ENCODE measurements around the gene UBR1.
A peak's percentile ranks its signal among the peaks of the same experiment; 100 is the strongest.

Gene UBR1

DNA sequence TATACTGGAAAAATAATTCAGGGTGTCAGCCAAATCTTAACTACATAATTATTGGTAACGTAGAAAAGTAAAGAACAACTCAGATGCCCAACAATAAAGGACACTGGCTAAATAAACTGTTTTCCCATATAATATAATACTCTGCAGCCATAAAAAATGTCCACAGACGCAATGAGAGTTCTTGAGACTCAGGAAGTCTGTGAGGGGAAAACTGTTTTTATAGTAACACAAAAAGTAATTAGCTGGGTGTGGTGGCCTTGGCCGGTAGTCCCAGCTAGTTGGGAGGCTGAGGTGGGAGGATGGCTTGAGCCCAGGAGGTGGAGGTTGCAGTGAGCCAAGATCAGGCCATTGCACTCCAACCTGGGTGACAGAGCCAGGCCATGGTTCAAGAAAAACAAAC lies 5.5 kb upstream of the UBR1 start:
- ChIA-PET POLR2A (interaction anchor here (0.7 kb wide), 1 partner anchor 504 kb away, joined by 4 read pairs; no protein-coding TSS in a partner anchor), CTCF (interaction anchor here (0.9 kb wide), 1 partner anchor 10 kb away, joined by 4 read pairs; no protein-coding TSS in a partner anchor)
- TF ChIP-seq, protein P1, sequence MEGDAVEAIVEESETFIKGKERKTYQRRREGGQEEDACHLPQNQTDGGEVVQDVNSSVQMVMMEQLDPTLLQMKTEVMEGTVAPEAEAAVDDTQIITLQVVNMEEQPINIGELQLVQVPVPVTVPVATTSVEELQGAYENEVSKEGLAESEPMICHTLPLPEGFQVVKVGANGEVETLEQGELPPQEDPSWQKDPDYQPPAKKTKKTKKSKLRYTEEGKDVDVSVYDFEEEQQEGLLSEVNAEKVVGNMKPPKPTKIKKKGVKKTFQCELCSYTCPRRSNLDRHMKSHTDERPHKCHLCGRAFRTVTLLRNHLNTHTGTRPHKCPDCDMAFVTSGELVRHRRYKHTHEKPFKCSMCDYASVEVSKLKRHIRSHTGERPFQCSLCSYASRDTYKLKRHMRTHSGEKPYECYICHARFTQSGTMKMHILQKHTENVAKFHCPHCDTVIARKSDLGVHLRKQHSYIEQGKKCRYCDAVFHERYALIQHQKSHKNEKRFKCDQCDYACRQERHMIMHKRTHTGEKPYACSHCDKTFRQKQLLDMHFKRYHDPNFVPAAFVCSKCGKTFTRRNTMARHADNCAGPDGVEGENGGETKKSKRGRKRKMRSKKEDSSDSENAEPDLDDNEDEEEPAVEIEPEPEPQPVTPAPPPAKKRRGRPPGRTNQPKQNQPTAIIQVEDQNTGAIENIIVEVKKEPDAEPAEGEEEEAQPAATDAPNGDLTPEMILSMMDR (IDR thresholded peaks at IDR 0.05; ENCODE audit: control extremely low read depth, extremely low read depth, low read depth, missing control alignments), result no peak
- DNase-seq (ENCODE audit: extremely low spot score), result no peak

DNA sequence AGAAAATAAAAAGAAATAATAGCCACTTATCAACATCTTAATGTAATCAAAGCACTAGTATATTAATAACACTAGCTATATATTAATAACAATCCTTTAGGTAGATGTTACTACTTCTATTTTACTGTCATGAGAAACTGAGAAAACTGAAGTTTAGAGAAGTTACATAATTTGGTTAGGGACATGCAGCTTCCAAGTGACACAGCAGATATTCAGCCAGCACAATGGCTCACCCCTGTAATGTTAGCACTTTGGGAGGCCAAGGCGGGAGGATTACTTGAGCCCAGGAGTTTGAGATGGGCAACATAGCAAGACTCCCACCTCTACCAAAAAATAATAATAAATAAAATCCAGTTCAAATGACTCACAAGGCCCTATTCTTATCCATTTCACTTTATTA lies 1.9 kb upstream of the UBR1 start:
- CTCF ChIA-PET, result interaction anchor here (1.6 to 2.0 kb wide), 2 partner anchors 24 to 33 kb away, joined by 3 to 4 read pairs; no protein-coding TSS in a partner anchor
- no peak for DNase-seq (ENCODE audit: extremely low spot score)
- TF ChIP-seq, protein P1 (IDR thresholded peaks at IDR 0.05; ENCODE audit: control extremely low read depth, extremely low read depth, low read depth, missing control alignments), result no peak
- POLR2A ChIA-PET, result no interaction called here

DNA sequence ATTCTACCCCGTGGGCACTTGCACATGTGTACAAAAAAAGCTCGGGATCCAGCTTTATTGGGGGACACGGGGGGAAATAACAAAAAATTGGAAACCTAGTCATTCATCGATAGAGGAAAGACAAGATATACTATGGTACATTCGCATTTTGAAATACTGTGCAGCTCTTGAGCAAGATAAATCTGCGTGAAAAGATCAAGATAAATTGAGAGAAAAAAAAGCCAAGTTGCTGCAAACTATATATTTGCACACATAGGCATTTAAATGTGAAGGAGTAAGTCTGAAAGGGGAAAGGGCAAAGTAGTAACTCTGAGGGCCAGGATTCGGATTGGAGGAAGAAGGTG lies 620 bp upstream of the UBR1 start:
- no peak for DNase-seq (ENCODE audit: extremely low spot score)
- ChIA-PET POLR2A (interaction anchor here (0.5 to 1.4 kb wide), 2 partner anchors 14 to 16 kb away, joined by 3 to 5 read pairs; no protein-coding TSS in a partner anchor), CTCF (interaction anchor here (0.7 to 2.0 kb wide), 7 partner anchors 9 to 402 kb away, joined by 3 to 5 read pairs (median 3); no protein-coding TSS in a partner anchor)
- TF ChIP-seq, protein P1 (IDR thresholded peaks at IDR 0.05; ENCODE audit: control extremely low read depth, extremely low read depth, low read depth, missing control alignments), result no peak

DNA sequence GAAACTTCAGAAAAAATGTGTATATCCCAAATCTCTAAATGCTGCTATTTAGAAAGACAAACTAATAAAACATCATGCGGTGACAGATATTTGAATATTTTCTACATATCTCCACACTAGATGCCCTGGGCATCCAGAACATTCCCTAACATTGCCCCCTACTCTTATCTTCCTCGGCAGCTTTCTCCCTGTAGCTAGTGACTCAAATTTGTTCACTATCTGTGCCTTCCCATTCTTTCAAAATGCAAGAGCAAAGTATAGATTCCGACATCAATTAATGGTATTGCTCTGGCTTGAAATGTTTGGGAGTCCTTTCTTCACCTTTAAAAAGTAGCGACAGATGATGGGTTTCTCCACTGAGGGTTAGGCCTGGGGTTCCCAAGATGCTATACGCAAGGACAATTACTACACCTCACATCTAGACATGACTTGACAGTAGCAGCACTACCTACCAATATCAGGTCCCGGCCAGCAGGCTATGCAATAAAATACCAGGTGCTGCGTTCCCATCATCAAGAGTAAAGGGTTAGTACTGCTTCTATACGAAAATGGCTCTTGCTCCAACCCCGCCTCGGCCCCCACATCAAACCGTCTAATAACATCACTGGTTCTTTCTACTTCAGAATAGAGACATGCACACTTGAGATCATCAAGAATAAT lies 631 bp downstream of the UBR1 start:
- DNase-seq (ENCODE audit: extremely low spot score), result peak; percentile 19
- TF ChIP-seq, protein P1 (IDR thresholded peaks at IDR 0.05; ENCODE audit: control extremely low read depth, extremely low read depth, low read depth, missing control alignments), result no peak
- ChIA-PET POLR2A (no interaction called here), CTCF (interaction anchor here (1.1 to 4.5 kb wide), 3 partner anchors 13 to 180 kb away, joined by 3 to 18 read pairs (median 3); no protein-coding TSS in a partner anchor)

DNA sequence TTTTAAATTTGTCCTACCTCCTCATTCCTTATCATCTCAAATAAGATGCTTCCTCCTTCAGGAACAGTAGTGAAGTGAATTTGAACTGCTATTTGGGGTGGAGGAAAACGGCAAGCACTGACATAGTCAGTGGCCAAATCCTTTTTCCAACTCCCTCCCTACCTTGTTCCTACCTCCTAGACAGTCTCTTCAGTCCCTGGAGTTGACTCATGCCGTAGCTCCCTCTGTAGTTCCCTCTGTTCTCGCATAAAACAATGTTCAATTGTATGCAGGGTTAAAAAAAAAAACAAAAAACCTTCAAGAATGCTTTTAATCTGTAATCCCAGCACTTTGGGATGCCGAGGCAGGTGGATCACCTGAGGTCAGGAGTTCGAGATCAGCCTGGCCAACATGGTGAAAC lies 1.4 kb downstream of the UBR1 start:
- CTCF ChIA-PET, result interaction anchor here (1.1 to 4.5 kb wide), 3 partner anchors 12 to 181 kb away, joined by 3 to 18 read pairs (median 3); no protein-coding TSS in a partner anchor
- TF ChIP-seq, protein P1 (IDR thresholded peaks at IDR 0.05; ENCODE audit: control extremely low read depth, extremely low read depth, low read depth, missing control alignments), result no peak
- DNase-seq (ENCODE audit: extremely low spot score), result no peak
- POLR2A ChIA-PET, result interaction anchor here (0.7 kb wide), 1 partner anchor 1894 kb away, joined by 3 read pairs; no protein-coding TSS in a partner anchor

DNA sequence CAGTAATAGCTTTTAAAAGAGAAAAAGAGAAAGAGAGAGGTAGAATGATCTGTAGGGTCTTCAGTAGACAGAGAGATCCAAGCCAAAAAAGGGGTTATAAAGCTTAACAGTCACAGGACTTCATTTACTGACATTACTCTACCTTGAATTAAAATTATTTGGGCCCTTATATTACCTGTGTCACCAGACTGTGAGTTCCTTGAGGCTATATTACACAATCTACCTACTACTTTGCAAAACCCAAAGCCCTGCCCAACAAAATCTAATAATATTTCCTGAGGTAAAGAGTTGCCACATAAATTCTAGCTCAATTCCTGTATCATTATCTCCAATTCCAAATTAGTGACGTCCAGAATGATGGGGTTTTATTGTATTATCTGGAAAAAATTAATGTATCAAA lies 1.9 kb downstream of the UBR1 start:
- TF ChIP-seq, protein P1 (IDR thresholded peaks at IDR 0.05; ENCODE audit: control extremely low read depth, extremely low read depth, low read depth, missing control alignments), result no peak
- ChIA-PET CTCF (interaction anchor here (1.1 to 4.5 kb wide), 3 partner anchors 12 to 182 kb away, joined by 3 to 18 read pairs (median 3); no protein-coding TSS in a partner anchor), POLR2A (interaction anchor here (0.7 kb wide), 1 partner anchor 1893 kb away, joined by 3 read pairs; no protein-coding TSS in a partner anchor)
- DNase-seq (ENCODE audit: extremely low spot score), result no peak
